Gastrocnemius medialis (tissue), 4 donors: Measurements from ENCODE around the gene TBC1D10A. TPM values are rescaled to one million over a fixed set of nuclear protein-coding genes. Genes with fewer than 3 reads are reported as not detected.

Source experiments
- ATAC-seq, 2 donors: fragments of 150-250 bp; one replicate each; pipeline ENCODE4 v1.9.1; 2016
- DNase-seq, 2 donors: peaks; one replicate each; pipeline ENCODE4 v3.0.0-alpha.2; 2019
- H3K27ac ChIP-seq, 4 donors: fragments of 200-600 bp; sonication (generic); 1 replicate in 1 of 4; 2 replicates in 3 of 4; pipeline ENCODE4 v1.5.1; 2016 to 2018; ENCODE audit warnings: mild to moderate bottlenecking in 2 of 4, moderate library complexity in 1 of 4
- H3K27me3 ChIP-seq, 3 donors: fragments of 200-600 bp; sonication (generic) in 2 of 3; 1 replicate in 1 of 3; 2 replicates in 2 of 3; pipeline versions ENCODE4 v1.5.1 to v1.6.0; 2016 to 2019; ENCODE audit warnings: mild to moderate bottlenecking in 1 of 3, moderate library complexity in 1 of 3
- H3K36me3 ChIP-seq, 2 donors: fragments of 200-600 bp; sonication (generic) in 1 of 2; one replicate each; pipeline ENCODE4 v1.5.1; 2017 to 2018
- H3K4me1 ChIP-seq, 2 donors: fragments of 200-600 bp; sonication (generic) in 1 of 2; one replicate each; pipeline ENCODE4 v1.5.1; 2016 to 2017; ENCODE audit warnings: mild to moderate bottlenecking in 2 of 2
- H3K4me3 ChIP-seq, 4 donors: fragments of 200-600 bp; sonication (generic) in 3 of 4; 1 replicate in 1 of 4; 2 replicates in 3 of 4; pipeline ENCODE4 v1.5.1; 2016 to 2019; ENCODE audit warnings: mild to moderate bottlenecking in 2 of 4
- H3K9me3 ChIP-seq, 3 donors: fragments of 200-600 bp; sonication (generic) in 2 of 3; 1 replicate in 1 of 3; 2 replicates in 2 of 3; pipeline ENCODE4 v1.5.1; 2016 to 2019
- POLR2A ChIP-seq, 2 donors: fragments of 450-650 bp; IDR thresholded peaks; one replicate each; pipeline ENCODE4 v1.6.1; 2017; ENCODE audit warnings: antibody characterized with exemption in 2 of 2, mild to moderate bottlenecking in 2 of 2, moderate library complexity in 2 of 2
- in situ Hi-C, 4 donors: fragments of 200-750 bp; cut with MboI; loops; one replicate each; pipeline versions ENCODE4 v1.15.0 to v1.8.0; 2017; ENCODE audit warnings: low sequenced_read_pairs in 4 of 4
- intact Hi-C: fragments of 100-400 bp; cut with DNase I; formaldehyde crosslinking; loops from one replicate; pipeline ENCODE4 v1.15.1; 2023; ENCODE audit warnings: low total_unique reads
- total RNA-seq, 4 donors: library from RNA; depleted of rRNA; stranded (reverse); fragments of >200 nt; gene quantifications; one replicate each; pipeline versions ENCODE4 v1.1.0 to v1.2.3, GENCODE V29; 2016
- TF ChIP-seq, protein P1 (sequence below), 5 experiments: fragments of 450-650 bp in 3 of 5; fragments of 200-600 bp in 2 of 5; sonication (generic) in 2 of 5; IDR thresholded peaks in 4 of 5; conservative IDR thresholded peaks in 1 of 5; 1 replicate in 4 of 5; 2 replicates in 1 of 5; pipeline ENCODE4 v1.5.1; 2016 to 2019; ENCODE audit warnings: antibody characterized with exemption in 5 of 5, mild to moderate bottlenecking in 3 of 5, moderate library complexity in 3 of 5

The TBC1D10A gene
- total RNA-seq, 4 donors from 2014 or later, result 4.1 to 9.6 (median 6.2) TPM

DNA sequence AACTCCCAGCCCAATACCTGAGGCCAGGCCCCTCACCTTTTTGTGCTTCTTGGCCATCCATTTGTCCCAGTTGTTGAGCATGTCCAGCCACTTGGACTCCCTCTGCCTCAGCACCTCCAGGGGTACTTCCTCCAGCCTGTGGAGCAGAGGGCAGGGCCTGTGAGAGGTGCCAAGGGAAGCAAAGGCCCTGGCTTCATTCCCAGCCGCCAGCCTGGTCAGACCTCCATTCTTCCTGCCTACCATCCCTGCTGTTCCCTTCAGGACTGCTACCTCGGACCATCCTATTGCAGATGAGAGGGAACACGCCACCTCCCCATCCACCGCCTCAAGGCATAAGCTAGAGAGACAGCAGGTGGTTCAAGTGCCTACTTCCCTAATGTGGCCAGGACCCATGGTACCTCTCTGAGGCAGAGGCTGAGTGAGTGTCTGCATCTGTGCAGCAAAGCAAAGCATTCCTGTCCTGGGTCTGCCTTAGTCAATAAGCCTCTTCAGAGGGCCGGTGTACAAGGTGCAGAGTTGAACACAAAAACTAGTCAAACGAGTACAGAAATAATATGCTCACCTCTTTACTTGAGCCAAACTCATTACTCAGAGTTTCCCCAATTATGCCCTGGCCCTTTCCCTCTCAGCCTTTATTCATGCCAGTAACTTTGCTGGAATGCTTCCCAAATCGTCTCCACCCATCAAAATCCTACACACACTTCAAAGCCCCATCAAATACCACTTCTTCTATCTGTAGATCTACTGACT is 22.1 kb downstream of the TBC1D10A start:
- Histone ChIP-seq H3K4me1 (peaks cover 53 to 78% of the 10 kb centered on the region in 2 donors), H3K4me3 (peak overlapping the region in 1 of 4 donors; percentile 21), H3K9me3 (no peaks in the 10 kb centered on the region), H3K27ac (peak overlapping the region; percentile 67 to 86 (median 70)), H3K36me3 (no peaks in the 10 kb centered on the region), H3K27me3 (no peaks in the 10 kb centered on the region)
- ATAC-seq (no peak), DNase-seq (no peak)
- in situ Hi-C loops, result no loop called here
- TF ChIP-seq, protein P1, sequence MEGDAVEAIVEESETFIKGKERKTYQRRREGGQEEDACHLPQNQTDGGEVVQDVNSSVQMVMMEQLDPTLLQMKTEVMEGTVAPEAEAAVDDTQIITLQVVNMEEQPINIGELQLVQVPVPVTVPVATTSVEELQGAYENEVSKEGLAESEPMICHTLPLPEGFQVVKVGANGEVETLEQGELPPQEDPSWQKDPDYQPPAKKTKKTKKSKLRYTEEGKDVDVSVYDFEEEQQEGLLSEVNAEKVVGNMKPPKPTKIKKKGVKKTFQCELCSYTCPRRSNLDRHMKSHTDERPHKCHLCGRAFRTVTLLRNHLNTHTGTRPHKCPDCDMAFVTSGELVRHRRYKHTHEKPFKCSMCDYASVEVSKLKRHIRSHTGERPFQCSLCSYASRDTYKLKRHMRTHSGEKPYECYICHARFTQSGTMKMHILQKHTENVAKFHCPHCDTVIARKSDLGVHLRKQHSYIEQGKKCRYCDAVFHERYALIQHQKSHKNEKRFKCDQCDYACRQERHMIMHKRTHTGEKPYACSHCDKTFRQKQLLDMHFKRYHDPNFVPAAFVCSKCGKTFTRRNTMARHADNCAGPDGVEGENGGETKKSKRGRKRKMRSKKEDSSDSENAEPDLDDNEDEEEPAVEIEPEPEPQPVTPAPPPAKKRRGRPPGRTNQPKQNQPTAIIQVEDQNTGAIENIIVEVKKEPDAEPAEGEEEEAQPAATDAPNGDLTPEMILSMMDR (IDR thresholded peaks at IDR 0.05 in 4 of 5, conservative IDR thresholded peaks at IDR 0.05 in 1 of 5), result no peak
- TF ChIP-seq POLR2A (IDR thresholded peaks at IDR 0.05), result no peak
- intact Hi-C loops, result loop anchor here (2.0 kb wide), 1 partner anchor 14 kb away; no protein-coding TSS in a partner anchor

DNA sequence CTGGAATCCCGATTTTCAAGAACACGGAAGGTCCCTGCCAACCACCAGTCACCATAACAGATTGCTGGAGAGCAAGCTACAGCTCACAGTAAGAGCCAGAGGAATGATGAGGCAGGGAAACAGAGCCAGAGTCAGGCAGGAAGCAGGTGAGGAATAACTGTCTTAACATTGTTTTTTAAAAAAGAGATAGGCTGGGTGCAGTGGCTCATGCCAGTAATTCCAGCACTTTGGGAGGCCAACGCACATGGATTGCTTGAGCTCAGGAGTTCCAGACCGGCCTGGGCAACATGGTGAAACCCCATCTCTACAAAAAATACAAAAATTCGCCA is 24.0 kb downstream of the TBC1D10A start:
- Histone ChIP-seq H3K27me3 (no peaks in the 10 kb centered on the region), H3K4me3 (no peak overlapping the region), H3K36me3 (no peaks in the 10 kb centered on the region), H3K4me1 (peaks cover 37 to 65% of the 10 kb centered on the region in 2 donors), H3K9me3 (no peaks in the 10 kb centered on the region), H3K27ac (peak overlapping the region; percentile 67 to 86 (median 70))
- no peak for DNase-seq
- intact Hi-C loops (no loop called here), in situ Hi-C loops (no loop called here)
- TF ChIP-seq POLR2A (IDR thresholded peaks at IDR 0.05), result no peak
- TF ChIP-seq, protein P1 (IDR thresholded peaks at IDR 0.05 in 4 of 5, conservative IDR thresholded peaks at IDR 0.05 in 1 of 5), result no peak
- ATAC-seq, result no peak

DNA sequence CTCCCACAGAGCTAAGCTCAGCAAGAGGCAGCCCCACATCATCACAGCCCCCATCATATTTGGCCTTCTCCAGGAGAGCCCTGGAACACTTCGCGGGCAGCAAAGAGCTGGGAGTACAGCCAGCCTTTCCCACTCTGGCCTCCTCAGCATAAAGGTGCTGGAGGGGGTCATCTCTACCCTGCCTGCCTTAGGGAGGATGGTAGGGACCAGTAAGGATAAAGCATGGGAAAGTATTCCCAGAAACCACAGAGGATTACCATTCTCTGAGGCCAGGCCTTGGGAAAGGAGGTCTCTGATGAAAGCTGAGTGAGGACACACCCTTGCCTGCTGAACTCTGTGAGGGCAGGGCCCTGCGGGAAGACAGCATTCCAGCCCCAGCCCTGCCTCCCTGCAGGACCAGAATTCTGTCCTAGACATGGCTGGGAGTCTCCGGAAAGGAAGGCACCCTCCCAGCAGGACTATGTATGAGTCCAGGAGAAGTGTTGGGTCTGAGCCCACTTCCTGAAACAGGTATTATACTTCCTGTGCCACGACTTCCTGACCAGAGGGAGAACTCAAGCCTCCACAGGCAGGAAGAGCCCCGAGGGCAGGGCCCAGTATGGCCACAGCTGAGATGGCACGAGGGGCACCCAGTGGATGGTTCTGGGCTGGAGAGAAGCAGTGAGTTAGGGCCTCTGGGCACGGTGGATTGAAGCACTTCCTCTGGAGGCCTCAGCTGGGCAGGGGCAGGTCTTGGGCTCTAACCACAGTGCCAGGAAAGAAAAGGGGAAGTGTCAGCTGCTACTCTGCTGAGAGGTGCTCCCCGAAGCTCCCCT is 24.5 kb downstream of the TBC1D10A start:
- Histone ChIP-seq H3K27ac (peak overlapping the region; percentile 67 to 86 (median 70)), H3K4me1 (peaks cover 37 to 59% of the 10 kb centered on the region in 2 donors), H3K9me3 (no peaks in the 10 kb centered on the region), H3K4me3 (no peak overlapping the region), H3K36me3 (peaks cover 0 to 4% of the 10 kb centered on the region in 2 donors), H3K27me3 (no peaks in the 10 kb centered on the region)
- in situ Hi-C loops, result no loop called here
- ATAC-seq (peak; percentile 21 to 22), DNase-seq (peak in 1 of 2 donors; percentile 52)
- TF ChIP-seq, protein P1 (IDR thresholded peaks at IDR 0.05 in 4 of 5, conservative IDR thresholded peaks at IDR 0.05 in 1 of 5), result no peak
- no peak for TF ChIP-seq POLR2A (IDR thresholded peaks at IDR 0.05)
- intact Hi-C loops, result no loop called here

DNA sequence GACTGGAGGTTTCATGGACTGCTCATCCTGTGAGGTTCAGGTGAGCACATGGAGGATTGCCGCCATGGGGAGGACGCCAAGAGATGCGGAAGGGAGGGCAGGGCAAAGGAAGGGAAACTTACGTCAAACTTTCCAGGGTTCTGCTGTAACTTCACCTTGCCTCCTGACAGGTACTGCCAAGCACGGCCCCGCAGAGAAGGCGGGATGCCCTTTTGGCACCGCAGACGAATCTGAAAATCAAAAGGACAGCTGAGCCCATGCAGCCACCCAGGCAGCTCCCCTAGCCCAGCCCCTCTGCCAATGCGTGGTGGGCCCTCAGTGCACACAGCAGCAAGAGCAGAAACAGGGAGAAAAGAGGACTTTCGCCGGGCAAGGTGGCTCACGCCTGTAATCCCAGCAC is 27.4 kb downstream of the TBC1D10A start:
- in situ Hi-C loops, result loop anchor here in 1 of 4 donors (10.0 kb wide), 1 partner anchor 65 kb away; no protein-coding TSS in a partner anchor
- ATAC-seq (no peak), DNase-seq (no peak)
- TF ChIP-seq POLR2A (IDR thresholded peaks at IDR 0.05), result no peak
- TF ChIP-seq, protein P1 (IDR thresholded peaks at IDR 0.05 in 4 of 5, conservative IDR thresholded peaks at IDR 0.05 in 1 of 5), result no peak
- Histone ChIP-seq H3K4me1 (peaks cover 18 to 30% of the 10 kb centered on the region in 2 donors), H3K4me3 (no peak overlapping the region), H3K9me3 (no peaks in the 10 kb centered on the region), H3K27me3 (no peaks in the 10 kb centered on the region), H3K36me3 (peaks cover 0 to 11% of the 10 kb centered on the region in 2 donors), H3K27ac (peak overlapping the region in 1 of 4 donors; percentile 16)
- intact Hi-C loops, result no loop called here
